NOMO-1 (cell line): ENCODE data around the gene LAMA4.

ENCODE experiments used
- DNase-seq, 2 experiments: peaks; one replicate each; lab custom pipeline; 2025; ENCODE audit not compliant: unreplicated experiment in 2 of 2; lab: John Stamatoyannopoulos, UW

Gene LAMA4

GRCh38 chr6:112241820-112242429, 12.4 kb downstream of the LAMA4 start:
- DNase-seq = no peak

DNA sequence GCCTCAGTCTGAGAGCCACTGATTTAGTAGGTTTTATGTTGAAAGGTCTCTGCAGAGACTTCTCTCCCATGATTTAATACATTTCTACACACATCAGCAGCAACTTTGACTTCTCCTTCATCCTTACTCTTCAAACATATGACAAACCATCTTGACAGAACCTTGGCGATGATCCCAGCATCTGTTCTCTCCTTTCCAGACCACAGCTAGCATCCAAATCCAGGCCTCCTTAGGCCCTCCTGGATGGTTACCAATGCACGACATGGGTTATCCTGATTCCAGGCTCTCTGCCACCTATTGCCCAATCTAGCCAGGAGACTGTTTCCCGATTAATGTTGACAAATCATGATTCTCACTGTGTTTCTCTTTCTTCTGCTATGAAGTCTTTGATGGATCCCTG, 16.8 kb downstream of the LAMA4 start:
- DNase-seq = no peak

DNA sequence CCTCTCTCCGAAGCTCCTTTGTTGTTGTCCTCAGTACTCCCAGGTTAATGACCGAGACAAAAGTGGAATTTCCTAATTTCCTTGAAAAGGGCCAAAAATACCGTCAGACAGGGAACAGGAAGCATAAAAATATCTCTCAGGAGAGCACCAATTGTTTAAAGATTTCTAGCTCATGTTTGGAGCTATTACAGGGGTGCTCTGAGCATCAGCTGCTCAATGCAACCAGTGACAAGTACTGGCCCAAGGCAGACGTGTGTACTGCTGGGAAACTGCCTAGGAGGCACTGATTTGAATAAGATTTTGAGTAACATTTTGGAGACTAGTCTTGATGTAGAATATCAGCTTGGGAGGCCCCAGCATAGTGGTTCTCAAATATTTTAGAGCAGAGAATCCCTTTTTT, 17.3 kb downstream of the LAMA4 start:
- DNase-seq = no peak

- peak in 1 of 2 experiments; percentile 27 for DNase-seq
These were observed 18.4 kb downstream of the LAMA4 start for GRCh38 chr6:112235956-112236355.

GRCh38 chr6:112234601-112235000, 19.8 kb downstream of the LAMA4 start:
- DNase-seq = no peak

- no peak for DNase-seq
These were observed 20.5 kb downstream of the LAMA4 start for GRCh38 chr6:112233847-112234246.

GRCh38 chr6:112232845-112233256, 21.5 kb downstream of the LAMA4 start:
- DNase-seq = no peak

DNA sequence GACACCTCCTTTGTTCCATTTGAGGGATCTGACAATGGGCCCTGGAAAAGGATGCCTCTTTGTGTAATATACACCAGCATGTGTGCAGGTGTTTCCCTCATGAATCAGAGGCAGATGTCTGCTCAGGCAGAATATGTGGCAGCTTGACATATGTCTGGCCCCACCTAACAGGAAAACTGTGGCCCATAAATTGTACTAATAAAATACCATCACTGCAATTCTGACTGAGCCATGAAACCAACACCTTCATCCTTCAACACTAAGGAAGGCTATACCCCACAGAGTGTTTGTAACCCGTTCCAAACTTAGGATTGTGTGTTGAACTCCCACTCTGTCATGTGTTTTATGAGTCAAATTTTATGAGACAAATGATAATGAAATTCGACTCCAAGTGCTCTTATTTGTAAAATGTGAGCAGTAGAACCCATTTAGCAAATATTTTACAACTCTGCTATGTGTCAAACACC, 22.7 kb downstream of the LAMA4 start:
- no peak for DNase-seq

DNA sequence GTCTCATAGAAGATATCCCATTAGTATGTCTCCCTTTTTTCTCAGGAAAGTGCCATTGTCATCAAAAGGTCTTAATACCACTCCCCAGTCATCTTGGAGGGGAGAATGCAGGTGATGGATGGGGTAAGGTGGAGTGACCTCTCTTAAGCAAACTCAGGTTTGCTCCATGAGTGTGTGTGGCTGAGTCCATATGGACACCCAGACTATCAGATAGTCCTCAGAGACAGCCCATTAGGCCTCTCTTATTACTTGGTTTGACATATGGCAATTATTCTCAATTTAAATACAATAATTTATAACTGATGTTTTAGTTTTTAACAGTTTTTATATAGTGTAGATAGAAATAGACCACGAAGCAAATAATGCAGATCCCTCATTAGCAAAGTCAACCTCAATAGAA, 23.2 kb downstream of the LAMA4 start:
- DNase-seq = no peak

- DNase-seq = no peak
These were observed 25.7 kb downstream of the LAMA4 start for GRCh38 chr6:112228480-112229332.

DNA sequence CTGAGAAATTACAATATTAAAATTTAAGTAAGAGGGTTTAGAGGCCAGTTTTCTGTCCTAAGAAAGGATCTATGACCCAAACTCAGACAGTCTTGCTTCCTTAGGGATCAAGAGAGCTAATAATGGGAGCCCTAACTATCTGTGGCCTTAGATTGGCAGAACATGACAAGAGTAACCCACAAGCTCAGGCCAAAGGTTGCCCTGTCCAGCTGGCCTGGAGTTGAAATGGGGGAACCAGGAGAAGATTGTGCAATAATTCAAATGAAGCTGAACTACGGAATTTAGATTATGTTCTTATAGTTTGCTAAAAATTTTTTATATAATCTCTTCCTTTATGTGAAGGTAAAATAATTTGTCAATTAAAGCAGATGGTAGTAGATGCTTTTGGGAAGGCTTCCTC, 26.4 kb downstream of the LAMA4 start:
- DNase-seq = no peak

DNA sequence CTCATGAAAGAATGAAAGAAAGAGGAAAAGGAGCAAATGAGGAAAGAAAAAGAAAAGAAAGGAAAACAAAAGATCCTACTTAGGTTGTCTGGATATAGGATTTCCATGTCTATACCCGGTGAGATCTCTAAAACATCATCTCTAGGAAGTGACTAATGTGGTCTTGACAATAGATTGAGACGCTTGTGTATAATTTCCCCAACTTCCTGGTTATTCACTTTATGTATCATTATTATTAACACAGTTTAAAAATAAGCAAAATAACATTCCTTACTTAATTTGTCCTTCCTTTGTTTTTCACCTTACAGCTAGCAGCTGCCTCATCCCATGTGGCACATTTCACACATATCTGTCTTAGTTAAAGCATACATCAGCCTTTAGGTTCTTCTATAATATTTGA, 27.0 kb downstream of the LAMA4 start:
- DNase-seq = no peak

DNA sequence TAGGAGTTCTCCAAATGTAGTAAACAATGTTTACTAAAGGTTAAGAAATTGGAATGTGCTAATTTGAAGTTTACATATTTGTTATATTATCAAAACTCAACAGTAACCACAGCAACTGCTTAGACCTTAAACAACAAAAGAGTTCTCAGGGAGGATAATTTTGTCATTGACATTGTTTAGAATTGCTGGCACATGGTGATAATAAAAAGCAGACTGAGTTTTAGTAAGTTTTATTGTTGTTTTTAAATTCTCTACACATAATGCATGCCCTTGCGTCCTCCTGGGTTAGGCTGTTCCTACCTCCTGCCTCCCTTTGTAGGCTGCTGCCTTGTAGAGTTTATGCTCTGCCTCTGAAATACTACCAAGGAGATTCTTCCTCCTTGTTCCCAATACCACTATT, 28.7 kb downstream of the LAMA4 start:
- no peak for DNase-seq

DNA sequence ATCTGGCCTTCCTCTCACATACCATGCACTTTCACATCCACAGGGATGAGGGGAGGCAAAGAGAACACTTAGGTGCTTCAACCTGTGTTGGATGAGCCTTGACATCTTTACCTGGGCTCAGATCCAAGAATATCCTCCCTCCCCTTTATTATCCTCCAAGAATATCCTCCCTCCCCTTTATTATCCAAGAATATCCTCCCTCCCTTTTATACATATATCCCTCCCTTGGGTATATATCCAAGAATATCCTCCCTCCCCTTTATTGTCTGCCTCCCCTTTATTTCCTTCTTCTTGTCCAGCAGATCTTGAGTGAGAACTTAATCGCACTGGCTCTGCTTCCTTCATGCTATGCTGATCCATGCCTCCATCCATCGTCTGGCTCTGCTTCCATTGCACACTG, 30.3 kb downstream of the LAMA4 start:
- DNase-seq = no peak

DNA sequence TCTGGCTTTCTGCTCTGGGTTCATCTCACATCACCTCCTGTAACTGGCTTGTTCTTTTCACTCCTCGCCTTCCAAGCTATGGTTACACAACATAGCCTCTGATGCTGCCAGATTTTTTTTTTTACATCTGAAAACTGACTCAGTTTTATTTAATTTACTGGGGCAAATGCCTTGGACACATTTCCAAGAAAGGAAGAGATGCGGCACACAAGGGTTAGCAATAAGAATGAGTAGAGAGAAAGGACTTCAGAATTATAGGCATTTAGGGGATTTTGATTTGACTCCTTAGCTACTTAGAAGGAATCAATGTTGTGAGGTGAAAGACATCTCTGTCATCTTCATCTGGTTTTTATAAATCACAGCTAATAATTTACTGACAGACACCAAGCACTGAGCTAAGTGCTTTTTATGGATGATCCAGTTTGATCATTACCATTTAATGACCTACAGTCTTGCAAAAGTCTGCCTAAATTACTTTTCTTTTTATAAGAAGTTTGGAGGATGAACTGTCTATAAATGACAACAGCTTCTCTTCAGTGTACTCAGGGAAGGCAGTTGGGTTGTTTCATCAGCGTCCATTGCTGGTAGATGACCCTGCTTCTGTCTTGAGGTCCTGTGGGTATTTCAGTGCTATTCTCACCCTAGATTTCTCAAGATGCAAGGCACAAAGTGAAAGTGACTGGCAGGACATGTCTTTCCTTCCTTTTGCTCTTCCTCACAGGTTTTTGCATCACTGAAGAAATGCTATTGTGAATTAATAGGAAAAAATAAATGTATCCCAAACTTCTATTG, 31.1 kb downstream of the LAMA4 start:
- no peak for DNase-seq

GRCh38 chr6:112221981-112222852, 32.1 kb downstream of the LAMA4 start:
- no peak for DNase-seq

GRCh38 chr6:112221561-112221960, 32.8 kb downstream of the LAMA4 start:
- DNase-seq = no peak

GRCh38 chr6:112218563-112218962, 35.8 kb downstream of the LAMA4 start:
- DNase-seq = no peak

DNA sequence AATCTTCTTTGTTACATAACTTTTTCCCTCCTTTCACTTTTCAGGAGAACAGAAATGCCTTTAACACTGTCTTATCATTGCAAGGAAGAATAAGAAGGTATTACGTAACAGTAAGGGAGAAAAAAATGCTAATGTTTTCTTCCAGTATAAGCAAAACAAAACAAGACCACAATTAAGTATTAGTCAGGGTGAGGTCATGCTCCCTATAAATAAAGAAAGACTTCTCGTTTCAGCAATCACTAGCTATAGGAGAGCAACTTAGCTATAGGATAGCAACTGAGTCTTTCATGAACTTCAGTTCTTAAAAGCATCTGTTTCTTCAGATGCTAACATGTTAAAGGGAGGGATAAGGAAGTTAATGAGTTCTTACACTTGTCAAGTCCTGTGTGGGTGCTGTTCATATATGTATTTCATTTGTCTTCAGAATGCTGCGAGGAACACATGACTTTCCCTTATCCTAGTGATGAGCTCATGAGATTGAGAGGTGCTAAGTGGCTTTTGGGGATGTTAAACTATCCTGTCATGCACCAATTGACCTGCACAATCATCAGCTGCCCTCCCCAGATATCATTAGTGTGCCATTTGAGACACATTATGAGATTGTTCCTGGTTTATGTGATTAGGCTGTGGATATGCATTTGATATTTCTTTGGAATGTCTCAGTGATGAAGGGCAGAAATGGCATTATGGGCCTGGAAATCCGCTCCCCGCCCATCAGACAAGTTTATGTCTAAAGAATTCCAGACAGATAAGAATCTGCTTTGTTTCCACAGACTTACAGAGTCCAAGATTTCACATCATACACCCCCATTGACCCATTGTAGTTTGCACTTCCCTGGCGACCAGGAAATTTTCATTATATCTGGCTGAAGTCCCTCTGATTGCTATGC, 37.5 kb downstream of the LAMA4 start:
- peak in 1 of 2 experiments; percentile 14 for DNase-seq
